Measurements from ENCODE around the gene SMARCD2. TPM values are rescaled to one million over a fixed set of nuclear protein-coding genes. Genes with fewer than 3 reads are reported as not detected.
"Not testable (repeated sequence)": the region's sequence is repeated elsewhere in the genome, so short reads cannot be mapped to it uniquely, and the experiment has no call there.

The SMARCD2 gene
- total RNA-seq, result 100 to 1,000 TPM; 112 to 136 (median 127) TPM

- no peaks in the 10 kb centered on the region for H3K9me3 ChIP-seq
- H3K4me1 ChIP-seq, result peaks cover 48 to 51% (median 50%) of the 10 kb centered on the region in 4 donors
- H3K27ac ChIP-seq (replicated peaks in 1 of 4), result peak within 1 kb of the TSS; percentile 97 to 98 (median 98)
- H3K4me3 ChIP-seq, result peak within 1 kb of the TSS; percentile 92 to 97 (median 92)
- intact Hi-C loops (cut with DNase I), result no loop called here
- no peak for TF ChIP-seq CTCF (IDR thresholded peaks at IDR 0.05)
- peak; percentile 96 for TF ChIP-seq POLR2A (IDR thresholded peaks at IDR 0.05; ENCODE audit: low read depth)
- TF ChIP-seq POLR2AphosphoS5 (IDR thresholded peaks at IDR 0.05), result peak; percentile 83
- H3K27me3 ChIP-seq, result no peaks in the 10 kb centered on the region
- WGBS, result 1% methylated on average over 20 of the region's 92 CpGs
- peak; percentile 100 for DNase-seq (ENCODE audit: extremely low spot score)
- no peaks in the 10 kb centered on the region for H3K36me3 ChIP-seq
These were observed at the start of gene SMARCD2 for GRCh38 chr17:63842540-63843386. Gene SMARCD2, minus strand, starts transcription at chr17:63842685. Its CDS starts 11 bp downstream, at chr17:63842674.

- H3K36me3 ChIP-seq; H3K27me3 ChIP-seq; H3K27ac ChIP-seq (replicated peaks in 1 of 4); H3K4me1 ChIP-seq; H3K4me3 ChIP-seq; DNase-seq (ENCODE audit: extremely low spot score); H3K9me3 ChIP-seq; intact Hi-C loops (cut with DNase I): not testable (repeated sequence)
- 31% methylated on average over 13 of the region's 13 CpGs for WGBS
- TF ChIP-seq CTCF (IDR thresholded peaks at IDR 0.05), result peak; percentile 40 to 46 (median 41)
These were observed 46.8 kb upstream of the SMARCD2 start for GRCh38 chr17:63889026-63889848.

GRCh38 chr17:63885119-63885518 is 42.6 kb upstream of the SMARCD2 start:
- 83% methylated on average over 10 of the region's 11 CpGs for WGBS
- not testable (repeated sequence) for H3K4me1 ChIP-seq

GRCh38 chr17:63882626-63883126 is 40.2 kb upstream of the SMARCD2 start:
- H3K9me3 ChIP-seq; H3K27ac ChIP-seq (replicated peaks in 1 of 4); intact Hi-C loops (cut with DNase I); DNase-seq (ENCODE audit: extremely low spot score); H3K4me1 ChIP-seq; H3K36me3 ChIP-seq; H3K4me3 ChIP-seq: not testable (repeated sequence)
- whole genome bisulfite sequencing, result 79% methylated on average over 9 of the region's 9 CpGs
- H3K27me3 ChIP-seq, result peaks cover 0 to 20% (median 0%) of the 10 kb centered on the region in 4 donors

More at GRCh38 chr17:63885119-63885518, 42.6 kb upstream of the SMARCD2 start:
- H3K4me3 ChIP-seq; DNase-seq (ENCODE audit: extremely low spot score); H3K9me3 ChIP-seq; H3K27ac ChIP-seq (replicated peaks in 1 of 4); intact Hi-C loops (cut with DNase I); H3K36me3 ChIP-seq: not testable (repeated sequence)
- H3K27me3 ChIP-seq, result peaks cover 0 to 20% (median 0%) of the 10 kb centered on the region in 4 donors

GRCh38 chr17:63881935-63882601 is 39.6 kb upstream of the SMARCD2 start, which contains the start of gene GH2:
Gene GH2, minus strand, starts transcription at chr17:63881944. Its CDS starts 143 bp downstream, at chr17:63881801.
- Histone ChIP-seq H3K9me3 (no peaks in the 10 kb centered on the region), H3K4me1 (no peaks in the 10 kb centered on the region), H3K27me3 (peaks cover 0 to 20% (median 0%) of the 10 kb centered on the region in 4 donors), H3K36me3 (no peaks in the 10 kb centered on the region), H3K27ac (replicated peaks in 1 of 4) (no peak within 1 kb of the TSS), H3K4me3 (no peak within 1 kb of the TSS)
- DNase-seq (ENCODE audit: extremely low spot score), result no peak
- intact Hi-C loops (cut with DNase I), result no loop called here
- TF ChIP-seq POLR2A (IDR thresholded peaks at IDR 0.05; ENCODE audit: low read depth) (no peak), CTCF (IDR thresholded peaks at IDR 0.05) (peak; percentile 20 to 63 (median 42)), POLR2AphosphoS5 (IDR thresholded peaks at IDR 0.05) (no peak), EP300 (IDR thresholded peaks at IDR 0.05) (no peak)
- 69% methylated on average over 9 of the region's 15 CpGs for WGBS

- WGBS, result 71% methylated on average over 11 of the region's 11 CpGs
- H3K9me3 ChIP-seq; H3K27ac ChIP-seq (replicated peaks in 1 of 4); intact Hi-C loops (cut with DNase I); H3K36me3 ChIP-seq; H3K4me1 ChIP-seq; DNase-seq (ENCODE audit: extremely low spot score); H3K4me3 ChIP-seq: not testable (repeated sequence)
- H3K27me3 ChIP-seq, result peaks cover 0 to 20% (median 0%) of the 10 kb centered on the region in 4 donors
These were observed 38.9 kb upstream of the SMARCD2 start for GRCh38 chr17:63881337-63881736.
